Measurements from ENCODE around the gene PDS5A. TPM values are rescaled to one million over a fixed set of nuclear protein-coding genes. Genes with fewer than 3 reads are reported as not detected.

Gene PDS5A
- total and polyA plus RNA-seq, 9 of the 15 experiments (the other 6 are each of a cell fraction or from before 2014, with no cell fraction given), result 16.4 to 85.4 (median 70.0) TPM

GRCh38 chr4:39864391-39864790 lies 113.3 kb downstream of the PDS5A start (continued):
- TF ChIP-seq ZNF280B (CRISPR knock-in tag; IDR thresholded peaks at IDR 0.05) (no peak), ESRRA (IDR thresholded peaks at IDR 0.05; ENCODE audit: borderline replicate concordance, low read depth) (no peak), PTRF (tag; IDR thresholded peaks at IDR 0.05) (no peak), NR2C1 (IDR thresholded peaks at IDR 0.05) (no peak), NR2C1 (tag; IDR thresholded peaks at IDR 0.05) (no peak), C11orf30 (IDR thresholded peaks at IDR 0.05; ENCODE audit: low read depth) (no peak), PRPF4 (IDR thresholded peaks at IDR 0.05; ENCODE audit: insufficient read depth, low read depth, low read length, poor library complexity, severe bottlenecking) (no peak), POLR2H (tag; IDR thresholded peaks at IDR 0.05; ENCODE audit: low read depth) (no peak), GABPB1 (CRISPR knock-in tag; IDR thresholded peaks at IDR 0.05) (no peak)
- TF ChIP-seq, protein P1, sequence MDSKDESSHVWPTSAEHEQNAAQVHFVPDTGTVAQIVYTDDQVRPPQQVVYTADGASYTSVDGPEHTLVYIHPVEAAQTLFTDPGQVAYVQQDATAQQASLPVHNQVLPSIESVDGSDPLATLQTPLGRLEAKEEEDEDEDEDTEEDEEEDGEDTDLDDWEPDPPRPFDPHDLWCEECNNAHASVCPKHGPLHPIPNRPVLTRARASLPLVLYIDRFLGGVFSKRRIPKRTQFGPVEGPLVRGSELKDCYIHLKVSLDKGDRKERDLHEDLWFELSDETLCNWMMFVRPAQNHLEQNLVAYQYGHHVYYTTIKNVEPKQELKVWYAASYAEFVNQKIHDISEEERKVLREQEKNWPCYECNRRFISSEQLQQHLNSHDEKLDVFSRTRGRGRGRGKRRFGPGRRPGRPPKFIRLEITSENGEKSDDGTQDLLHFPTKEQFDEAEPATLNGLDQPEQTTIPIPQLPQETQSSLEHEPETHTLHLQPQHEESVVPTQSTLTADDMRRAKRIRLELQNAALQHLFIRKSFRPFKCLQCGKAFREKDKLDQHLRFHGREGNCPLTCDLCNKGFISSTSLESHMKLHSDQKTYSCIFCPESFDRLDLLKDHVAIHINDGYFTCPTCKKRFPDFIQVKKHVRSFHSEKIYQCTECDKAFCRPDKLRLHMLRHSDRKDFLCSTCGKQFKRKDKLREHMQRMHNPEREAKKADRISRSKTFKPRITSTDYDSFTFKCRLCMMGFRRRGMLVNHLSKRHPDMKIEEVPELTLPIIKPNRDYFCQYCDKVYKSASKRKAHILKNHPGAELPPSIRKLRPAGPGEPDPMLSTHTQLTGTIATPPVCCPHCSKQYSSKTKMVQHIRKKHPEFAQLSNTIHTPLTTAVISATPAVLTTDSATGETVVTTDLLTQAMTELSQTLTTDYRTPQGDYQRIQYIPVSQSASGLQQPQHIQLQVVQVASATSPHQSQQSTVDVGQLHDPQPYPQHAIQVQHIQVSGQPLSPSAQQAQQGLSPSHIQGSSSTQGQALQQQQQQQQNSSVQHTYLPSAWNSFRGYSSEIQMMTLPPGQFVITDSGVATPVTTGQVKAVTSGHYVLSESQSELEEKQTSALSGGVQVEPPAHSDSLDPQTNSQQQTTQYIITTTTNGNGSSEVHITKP (IDR thresholded peaks at IDR 0.05; ENCODE audit: partially characterized antibody), result no peak
- TF ChIP-seq, protein P2, sequence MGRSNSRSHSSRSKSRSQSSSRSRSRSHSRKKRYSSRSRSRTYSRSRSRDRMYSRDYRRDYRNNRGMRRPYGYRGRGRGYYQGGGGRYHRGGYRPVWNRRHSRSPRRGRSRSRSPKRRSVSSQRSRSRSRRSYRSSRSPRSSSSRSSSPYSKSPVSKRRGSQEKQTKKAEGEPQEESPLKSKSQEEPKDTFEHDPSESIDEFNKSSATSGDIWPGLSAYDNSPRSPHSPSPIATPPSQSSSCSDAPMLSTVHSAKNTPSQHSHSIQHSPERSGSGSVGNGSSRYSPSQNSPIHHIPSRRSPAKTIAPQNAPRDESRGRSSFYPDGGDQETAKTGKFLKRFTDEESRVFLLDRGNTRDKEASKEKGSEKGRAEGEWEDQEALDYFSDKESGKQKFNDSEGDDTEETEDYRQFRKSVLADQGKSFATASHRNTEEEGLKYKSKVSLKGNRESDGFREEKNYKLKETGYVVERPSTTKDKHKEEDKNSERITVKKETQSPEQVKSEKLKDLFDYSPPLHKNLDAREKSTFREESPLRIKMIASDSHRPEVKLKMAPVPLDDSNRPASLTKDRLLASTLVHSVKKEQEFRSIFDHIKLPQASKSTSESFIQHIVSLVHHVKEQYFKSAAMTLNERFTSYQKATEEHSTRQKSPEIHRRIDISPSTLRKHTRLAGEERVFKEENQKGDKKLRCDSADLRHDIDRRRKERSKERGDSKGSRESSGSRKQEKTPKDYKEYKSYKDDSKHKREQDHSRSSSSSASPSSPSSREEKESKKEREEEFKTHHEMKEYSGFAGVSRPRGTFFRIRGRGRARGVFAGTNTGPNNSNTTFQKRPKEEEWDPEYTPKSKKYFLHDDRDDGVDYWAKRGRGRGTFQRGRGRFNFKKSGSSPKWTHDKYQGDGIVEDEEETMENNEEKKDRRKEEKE (IDR thresholded peaks at IDR 0.05; ENCODE audit: borderline replicate concordance in 1 of 2, control insufficient read depth in 1 of 2, low read depth in 2 of 2, low read length in 1 of 2), result no peak
- TF ChIP-seq, protein P3, sequence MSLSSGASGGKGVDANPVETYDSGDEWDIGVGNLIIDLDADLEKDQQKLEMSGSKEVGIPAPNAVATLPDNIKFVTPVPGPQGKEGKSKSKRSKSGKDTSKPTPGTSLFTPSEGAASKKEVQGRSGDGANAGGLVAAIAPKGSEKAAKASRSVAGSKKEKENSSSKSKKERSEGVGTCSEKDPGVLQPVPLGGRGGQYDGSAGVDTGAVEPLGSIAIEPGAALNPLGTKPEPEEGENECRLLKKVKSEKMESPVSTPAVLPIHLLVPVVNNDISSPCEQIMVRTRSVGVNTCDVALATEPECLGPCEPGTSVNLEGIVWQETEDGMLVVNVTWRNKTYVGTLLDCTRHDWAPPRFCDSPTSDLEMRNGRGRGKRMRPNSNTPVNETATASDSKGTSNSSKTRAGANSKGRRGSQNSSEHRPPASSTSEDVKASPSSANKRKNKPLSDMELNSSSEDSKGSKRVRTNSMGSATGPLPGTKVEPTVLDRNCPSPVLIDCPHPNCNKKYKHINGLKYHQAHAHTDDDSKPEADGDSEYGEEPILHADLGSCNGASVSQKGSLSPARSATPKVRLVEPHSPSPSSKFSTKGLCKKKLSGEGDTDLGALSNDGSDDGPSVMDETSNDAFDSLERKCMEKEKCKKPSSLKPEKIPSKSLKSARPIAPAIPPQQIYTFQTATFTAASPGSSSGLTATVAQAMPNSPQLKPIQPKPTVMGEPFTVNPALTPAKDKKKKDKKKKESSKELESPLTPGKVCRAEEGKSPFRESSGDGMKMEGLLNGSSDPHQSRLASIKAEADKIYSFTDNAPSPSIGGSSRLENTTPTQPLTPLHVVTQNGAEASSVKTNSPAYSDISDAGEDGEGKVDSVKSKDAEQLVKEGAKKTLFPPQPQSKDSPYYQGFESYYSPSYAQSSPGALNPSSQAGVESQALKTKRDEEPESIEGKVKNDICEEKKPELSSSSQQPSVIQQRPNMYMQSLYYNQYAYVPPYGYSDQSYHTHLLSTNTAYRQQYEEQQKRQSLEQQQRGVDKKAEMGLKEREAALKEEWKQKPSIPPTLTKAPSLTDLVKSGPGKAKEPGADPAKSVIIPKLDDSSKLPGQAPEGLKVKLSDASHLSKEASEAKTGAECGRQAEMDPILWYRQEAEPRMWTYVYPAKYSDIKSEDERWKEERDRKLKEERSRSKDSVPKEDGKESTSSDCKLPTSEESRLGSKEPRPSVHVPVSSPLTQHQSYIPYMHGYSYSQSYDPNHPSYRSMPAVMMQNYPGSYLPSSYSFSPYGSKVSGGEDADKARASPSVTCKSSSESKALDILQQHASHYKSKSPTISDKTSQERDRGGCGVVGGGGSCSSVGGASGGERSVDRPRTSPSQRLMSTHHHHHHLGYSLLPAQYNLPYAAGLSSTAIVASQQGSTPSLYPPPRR (CRISPR knock-in tag; IDR thresholded peaks at IDR 0.05; ENCODE audit: borderline replicate concordance), result no peak
- TF ChIP-seq, protein P4, sequence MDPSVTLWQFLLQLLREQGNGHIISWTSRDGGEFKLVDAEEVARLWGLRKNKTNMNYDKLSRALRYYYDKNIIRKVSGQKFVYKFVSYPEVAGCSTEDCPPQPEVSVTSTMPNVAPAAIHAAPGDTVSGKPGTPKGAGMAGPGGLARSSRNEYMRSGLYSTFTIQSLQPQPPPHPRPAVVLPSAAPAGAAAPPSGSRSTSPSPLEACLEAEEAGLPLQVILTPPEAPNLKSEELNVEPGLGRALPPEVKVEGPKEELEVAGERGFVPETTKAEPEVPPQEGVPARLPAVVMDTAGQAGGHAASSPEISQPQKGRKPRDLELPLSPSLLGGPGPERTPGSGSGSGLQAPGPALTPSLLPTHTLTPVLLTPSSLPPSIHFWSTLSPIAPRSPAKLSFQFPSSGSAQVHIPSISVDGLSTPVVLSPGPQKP (CRISPR knock-in tag; IDR thresholded peaks at IDR 0.05), result no peak

Measured in K562 (cell line).